ENCODE data around the gene BRD7. TPM values are rescaled to one million over a fixed set of nuclear protein-coding genes. Genes with fewer than 3 reads are reported as not detected.

BRD7 gene
- total RNA-seq, 2 donors from 2014 or later: 56.9 to 63.5 TPM

DNA sequence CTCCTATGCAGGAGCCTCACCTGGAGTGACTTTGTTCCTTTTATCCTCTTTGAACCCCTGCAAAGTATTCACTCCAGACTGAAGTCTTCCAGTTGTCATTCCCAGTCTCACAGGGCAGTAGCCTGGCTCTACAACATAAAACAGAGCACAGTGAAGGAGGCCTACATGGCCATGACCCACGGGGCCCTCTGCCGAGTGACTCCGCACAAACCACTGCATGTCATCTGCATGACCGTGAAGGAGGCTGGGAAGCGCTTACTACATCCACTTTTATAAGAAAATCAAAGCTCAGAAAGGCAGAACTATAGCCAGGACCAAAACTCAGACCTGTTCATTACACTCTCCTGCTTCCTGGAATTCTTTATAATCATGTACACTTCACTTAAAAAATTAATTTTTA lies 42.5 kb downstream of the BRD7 start:
- Histone ChIP-seq H3K4me1 (ENCODE audit: control insufficient read depth in 1 of 2, low read depth in 2 of 2) (peaks cover 0 to 19% of the 10 kb centered on the region in 2 donors), H3K36me3 (peaks cover 25% of the 10 kb centered on the region), H3K9me3 (no peaks in the 10 kb centered on the region), H3K27me3 (replicated peaks; ENCODE audit: insufficient read depth) (no peaks in the 10 kb centered on the region), H3K4me3 (no peak overlapping the region), H3K27ac (no peak overlapping the region)
- TF ChIP-seq, protein P1, sequence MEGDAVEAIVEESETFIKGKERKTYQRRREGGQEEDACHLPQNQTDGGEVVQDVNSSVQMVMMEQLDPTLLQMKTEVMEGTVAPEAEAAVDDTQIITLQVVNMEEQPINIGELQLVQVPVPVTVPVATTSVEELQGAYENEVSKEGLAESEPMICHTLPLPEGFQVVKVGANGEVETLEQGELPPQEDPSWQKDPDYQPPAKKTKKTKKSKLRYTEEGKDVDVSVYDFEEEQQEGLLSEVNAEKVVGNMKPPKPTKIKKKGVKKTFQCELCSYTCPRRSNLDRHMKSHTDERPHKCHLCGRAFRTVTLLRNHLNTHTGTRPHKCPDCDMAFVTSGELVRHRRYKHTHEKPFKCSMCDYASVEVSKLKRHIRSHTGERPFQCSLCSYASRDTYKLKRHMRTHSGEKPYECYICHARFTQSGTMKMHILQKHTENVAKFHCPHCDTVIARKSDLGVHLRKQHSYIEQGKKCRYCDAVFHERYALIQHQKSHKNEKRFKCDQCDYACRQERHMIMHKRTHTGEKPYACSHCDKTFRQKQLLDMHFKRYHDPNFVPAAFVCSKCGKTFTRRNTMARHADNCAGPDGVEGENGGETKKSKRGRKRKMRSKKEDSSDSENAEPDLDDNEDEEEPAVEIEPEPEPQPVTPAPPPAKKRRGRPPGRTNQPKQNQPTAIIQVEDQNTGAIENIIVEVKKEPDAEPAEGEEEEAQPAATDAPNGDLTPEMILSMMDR (IDR thresholded peaks at IDR 0.05): no peak
- no peak for DNase-seq (ENCODE audit: low spot score)
- no peak for ATAC-seq (ENCODE audit: insufficient number of reproducible peaks, low FRiP score, low read depth)

DNA sequence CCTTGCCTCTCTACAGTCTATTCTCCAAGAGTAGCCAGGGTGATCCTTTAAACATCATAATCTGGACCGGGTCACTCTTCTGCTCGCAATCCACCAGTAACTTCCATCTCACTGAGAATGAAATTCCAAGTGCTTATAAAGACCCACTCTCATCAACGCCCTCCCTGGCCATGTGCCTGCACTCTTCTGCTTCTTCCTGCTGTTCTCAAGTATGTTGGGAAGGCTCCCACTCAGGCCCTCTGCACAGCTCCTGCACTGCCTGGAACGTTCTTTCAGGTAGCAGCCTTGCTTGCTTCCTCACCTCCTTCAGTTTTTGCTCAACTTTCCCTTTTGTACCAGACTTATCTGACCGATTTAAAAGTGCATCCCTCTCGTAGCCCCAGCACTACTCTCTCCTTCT lies 44.4 kb downstream of the BRD7 start:
- H3K27me3 ChIP-seq (replicated peaks; ENCODE audit: insufficient read depth): no peaks in the 10 kb centered on the region
- H3K27ac ChIP-seq: no peak overlapping the region
- H3K9me3 ChIP-seq: no peaks in the 10 kb centered on the region
- H3K4me1 ChIP-seq (ENCODE audit: control insufficient read depth in 1 of 2, low read depth in 2 of 2): peaks cover 0 to 3% of the 10 kb centered on the region in 2 donors
- no peak for DNase-seq (ENCODE audit: low spot score)
- ATAC-seq (ENCODE audit: insufficient number of reproducible peaks, low FRiP score, low read depth): no peak
- no peak overlapping the region for H3K4me3 ChIP-seq
- peaks cover 41% of the 10 kb centered on the region for H3K36me3 ChIP-seq
- TF ChIP-seq, protein P1 (IDR thresholded peaks at IDR 0.05): no peak

DNA sequence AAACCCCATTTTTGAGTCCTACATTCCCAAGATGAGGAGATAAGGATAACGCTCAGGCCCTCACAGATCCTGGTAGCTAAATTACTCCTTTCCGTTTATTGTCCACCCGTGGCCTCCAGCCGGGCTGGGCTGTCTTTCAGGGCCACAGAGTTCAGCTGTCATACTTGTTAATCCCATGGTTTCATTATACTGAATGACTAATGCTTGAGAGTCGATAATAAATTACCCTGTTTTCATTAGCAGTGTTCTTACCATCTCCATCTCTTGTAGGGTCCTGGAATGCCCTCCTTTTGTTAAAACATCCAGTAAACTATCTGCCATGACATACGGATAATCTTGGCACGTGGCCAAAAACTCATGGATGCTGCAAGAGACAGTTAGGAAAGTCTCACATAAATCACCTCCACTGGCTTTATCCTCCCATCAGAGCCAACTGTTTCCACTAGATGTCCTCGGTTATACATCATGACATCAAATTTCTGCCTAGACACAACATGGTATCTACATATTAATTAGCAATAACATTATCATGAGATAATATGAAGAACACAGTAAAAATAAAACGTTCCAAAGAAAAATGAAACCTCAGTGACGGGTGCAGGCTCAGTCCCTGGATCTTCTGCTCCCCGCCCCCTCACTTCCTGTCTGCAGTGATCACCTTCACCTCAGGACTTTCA lies 45.3 kb downstream of the BRD7 start:
- H3K27ac ChIP-seq: no peak overlapping the region
- H3K4me1 ChIP-seq (ENCODE audit: control insufficient read depth in 1 of 2, low read depth in 2 of 2): no peaks in the 10 kb centered on the region
- ATAC-seq (ENCODE audit: insufficient number of reproducible peaks, low FRiP score, low read depth) (no peak), DNase-seq (ENCODE audit: low spot score) (no peak)
- H3K27me3 ChIP-seq (replicated peaks; ENCODE audit: insufficient read depth): no peaks in the 10 kb centered on the region
- H3K4me3 ChIP-seq: no peak overlapping the region
- peaks cover 42% of the 10 kb centered on the region for H3K36me3 ChIP-seq
- H3K9me3 ChIP-seq: no peaks in the 10 kb centered on the region
- TF ChIP-seq, protein P1 (IDR thresholded peaks at IDR 0.05): no peak

DNA sequence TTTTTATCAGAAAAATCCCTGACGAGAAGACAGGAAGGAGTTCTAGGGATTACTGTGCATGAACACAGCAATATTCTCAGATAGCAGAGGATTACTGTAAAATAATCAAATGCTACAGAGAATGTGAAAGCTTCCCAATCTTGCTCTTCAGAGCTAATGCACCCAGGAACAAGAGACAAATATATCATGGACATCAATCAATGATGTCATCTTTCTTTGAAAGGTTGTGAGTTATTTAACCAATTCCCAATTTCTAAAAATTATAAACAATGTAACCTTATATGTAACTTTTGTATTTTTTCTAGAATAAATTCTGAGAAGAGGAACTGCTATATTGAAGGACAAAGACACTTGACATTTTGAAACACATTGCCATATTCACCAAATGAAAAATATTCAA lies 46.5 kb downstream of the BRD7 start:
- TF ChIP-seq, protein P1 (IDR thresholded peaks at IDR 0.05): no peak
- DNase-seq (ENCODE audit: low spot score) (no peak), ATAC-seq (ENCODE audit: insufficient number of reproducible peaks, low FRiP score, low read depth) (no peak)
- Histone ChIP-seq H3K27me3 (replicated peaks; ENCODE audit: insufficient read depth) (no peaks in the 10 kb centered on the region), H3K9me3 (no peaks in the 10 kb centered on the region), H3K4me1 (ENCODE audit: control insufficient read depth in 1 of 2, low read depth in 2 of 2) (no peaks in the 10 kb centered on the region), H3K36me3 (peaks cover 46% of the 10 kb centered on the region), H3K4me3 (no peak overlapping the region), H3K27ac (no peak overlapping the region)

DNA sequence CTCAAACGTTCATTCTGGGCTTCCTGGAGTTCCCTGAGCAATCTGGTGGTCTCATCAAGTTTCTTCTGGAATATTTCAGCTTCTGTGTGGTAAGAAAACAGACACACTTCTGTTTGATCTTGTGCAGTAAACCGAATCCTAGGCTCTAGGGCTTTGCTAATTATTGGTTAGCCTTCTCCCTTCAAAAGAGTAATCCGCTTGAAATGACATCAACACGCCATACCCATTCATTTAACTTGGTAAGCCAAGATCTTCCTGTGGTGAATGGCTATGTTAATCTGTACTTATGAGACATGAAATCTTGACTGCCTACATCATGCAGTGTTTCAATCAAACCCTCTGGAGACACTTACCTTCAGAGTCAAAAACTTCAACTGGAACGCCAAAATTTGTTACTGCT lies 48.5 kb downstream of the BRD7 start:
- Histone ChIP-seq H3K27ac (no peak overlapping the region), H3K4me3 (no peak overlapping the region), H3K9me3 (no peaks in the 10 kb centered on the region), H3K27me3 (replicated peaks; ENCODE audit: insufficient read depth) (no peaks in the 10 kb centered on the region), H3K4me1 (ENCODE audit: control insufficient read depth in 1 of 2, low read depth in 2 of 2) (no peaks in the 10 kb centered on the region), H3K36me3 (peaks cover 57% of the 10 kb centered on the region)
- TF ChIP-seq, protein P1 (IDR thresholded peaks at IDR 0.05): no peak
- ATAC-seq (ENCODE audit: insufficient number of reproducible peaks, low FRiP score, low read depth) (no peak), DNase-seq (ENCODE audit: low spot score) (no peak)
